ENCODE results near the gene CRYGS.
"Not testable (repeated sequence)": the region's sequence is repeated elsewhere in the genome, so short reads cannot be mapped to it uniquely, and the experiment has no call there.

CRYGS gene

DNA sequence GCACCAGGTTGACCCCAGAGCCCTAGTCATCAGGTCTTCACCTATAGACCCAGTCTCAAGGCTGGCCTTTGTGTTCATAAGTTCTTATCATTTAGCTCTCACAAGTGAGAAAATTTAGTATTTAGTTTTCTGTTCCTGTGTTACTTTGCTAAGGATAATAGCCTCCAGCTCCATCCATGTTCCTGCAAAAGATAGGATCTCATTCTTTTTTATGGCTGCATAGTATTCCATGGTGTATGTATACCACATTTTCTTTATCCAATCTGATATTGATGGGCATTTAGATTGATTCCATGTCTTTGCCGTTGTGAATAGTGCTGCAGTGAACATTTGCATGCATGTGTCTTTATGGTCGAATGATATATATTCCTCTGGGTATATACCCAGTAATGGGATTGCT, 46.2 kb downstream of the CRYGS start:
- DNase-seq (ENCODE audit: insufficient read length, low spot score); FAIRE-seq: not testable (repeated sequence)

GRCh38 chr3:186497608-186498007, 46.6 kb downstream of the CRYGS start:
- DNase-seq (ENCODE audit: insufficient read length, low spot score) (no peak), FAIRE-seq (no peak)

DNA sequence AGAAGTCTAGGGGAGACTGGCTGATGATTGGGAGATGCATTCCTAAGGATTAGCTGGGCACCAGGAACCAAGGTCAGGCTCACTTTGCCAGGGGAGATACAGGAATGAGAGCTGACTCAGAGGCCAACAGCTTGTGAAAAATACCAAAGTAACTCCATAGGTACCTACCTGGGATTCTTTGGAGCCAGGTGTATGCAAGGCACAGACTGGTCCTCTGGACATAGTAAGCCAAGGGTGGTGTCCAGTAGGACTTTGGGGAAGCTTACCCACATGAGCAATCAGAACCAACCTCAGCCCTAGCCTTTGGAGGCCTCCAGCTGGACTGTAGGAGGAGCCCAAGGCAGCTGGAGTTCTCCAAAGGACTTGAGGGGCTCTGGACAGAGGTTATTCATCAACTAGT, 47.5 kb downstream of the CRYGS start:
- FAIRE-seq (no peak), DNase-seq (ENCODE audit: insufficient read length, low spot score) (no peak)

- FAIRE-seq (no peak), DNase-seq (ENCODE audit: insufficient read length, low spot score) (no peak)
Observed at GRCh38 chr3:186496016-186496415, 48.2 kb downstream of the CRYGS start.

- DNase-seq (ENCODE audit: insufficient read length, low spot score) (no peak), FAIRE-seq (no peak)
Observed at GRCh38 chr3:186493525-186494255, 50.5 kb downstream of the CRYGS start.

DNA sequence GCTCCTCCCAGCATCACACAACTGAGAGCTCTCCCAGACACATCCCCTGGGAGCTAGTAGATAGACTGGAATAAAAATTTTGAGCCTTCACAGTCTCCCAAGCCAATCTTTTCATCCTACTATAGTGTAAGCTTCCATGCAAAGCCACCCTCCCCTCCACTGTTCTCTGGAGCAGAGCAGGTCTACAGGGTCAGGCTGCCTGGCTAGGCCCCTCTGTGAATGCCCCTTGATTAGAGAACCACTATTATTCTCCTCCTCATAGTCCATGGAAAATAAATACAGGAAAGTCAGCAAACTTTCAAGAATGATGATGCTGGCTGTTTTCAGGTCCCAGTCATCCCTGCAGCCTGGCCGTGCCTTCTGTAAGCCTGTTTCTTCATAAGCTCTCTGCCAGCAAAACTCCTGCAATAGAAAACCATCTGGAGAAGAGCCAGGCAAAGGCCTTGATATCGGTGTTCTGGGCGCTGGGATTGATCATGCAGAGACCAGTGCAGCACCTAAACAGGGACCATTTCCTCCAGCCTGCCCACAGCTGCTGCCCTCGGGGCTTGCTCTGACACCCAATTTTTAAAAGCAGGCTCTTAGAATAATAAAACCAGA, 51.7 kb downstream of the CRYGS start:
- DNase-seq (ENCODE audit: insufficient read length, low spot score) = no peak
- FAIRE-seq = no peak

DNA sequence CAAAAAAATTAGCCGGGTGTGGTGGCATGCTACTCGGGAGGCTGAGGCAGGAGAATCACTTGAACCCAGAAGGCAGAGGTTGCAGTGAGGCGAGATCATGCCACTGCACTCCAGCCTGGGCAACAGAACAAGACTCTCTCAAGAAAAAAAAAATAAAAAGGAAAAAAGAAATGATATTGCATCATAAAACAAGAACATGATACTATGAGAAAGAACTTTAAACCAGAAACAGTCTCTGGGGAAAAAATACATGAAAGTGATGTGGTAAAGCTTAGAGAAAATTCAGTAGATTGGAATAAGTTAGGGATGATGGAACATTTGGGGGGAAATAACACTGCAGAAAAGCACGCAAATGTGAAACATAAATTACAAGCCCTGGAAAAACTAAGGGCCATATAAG, 54.7 kb downstream of the CRYGS start:
- FAIRE-seq = no peak
- no peak for DNase-seq (ENCODE audit: insufficient read length, low spot score)

Measured in GM19239 (cell line).